ENCODE data around the gene LRRK1. TPM values are rescaled to one million over a fixed set of nuclear protein-coding genes. Genes with fewer than 3 reads are reported as not detected.

The LRRK1 gene
- total RNA-seq, 1 experiment from 2014 or later = 7.6 TPM

GRCh38 chr15:101031213-101031612, 112.1 kb downstream of the LRRK1 start (continued):
- no peak for TF ChIP-seq SMAD3 (CRISPR knock-in tag; IDR thresholded peaks at IDR 0.05; ENCODE audit: borderline replicate concordance)
- no peak for TF ChIP-seq PRRX2 (CRISPR knock-in tag; IDR thresholded peaks at IDR 0.05)
- TF ChIP-seq ZBTB21 (CRISPR knock-in tag; IDR thresholded peaks at IDR 0.05; ENCODE audit: borderline replicate concordance) = no peak
- no peak for TF ChIP-seq ZNF219 (CRISPR knock-in tag; IDR thresholded peaks at IDR 0.05; ENCODE audit: borderline replicate concordance)
- no peak for TF ChIP-seq AFF4 (CRISPR knock-in tag; IDR thresholded peaks at IDR 0.05; ENCODE audit: borderline replicate concordance)
- TF ChIP-seq ATF1 (CRISPR knock-in tag; IDR thresholded peaks at IDR 0.05) = no peak

- ChIA-PET CTCF (interaction anchor here (1.3 kb wide), 1 partner anchor 25 kb away, joined by 5 read pairs; no protein-coding TSS in a partner anchor), POLR2A (no interaction called here)
- no peak for ATAC-seq
- no peak overlapping the region for H3K27ac Mint-ChIP-seq
- H3K9me3 Mint-ChIP-seq = peaks cover 26% of the 10 kb centered on the region
- 0 out of 2 replicates have a peak, but pooled peaks cover 2% of the 10 kb centered on the region for H3K4me1 Mint-ChIP-seq
- H3K27me3 Mint-ChIP-seq (ENCODE audit: low read depth) = no peaks in the 10 kb centered on the region; the same call in 1 of the 2 replicates
- H3K36me3 Mint-ChIP-seq = peaks cover 13% of the 10 kb centered on the region
- TF ChIP-seq ZNF232 (CRISPR knock-in tag; IDR thresholded peaks at IDR 0.05) (no peak), NR2C2 (CRISPR knock-in tag; IDR thresholded peaks at IDR 0.05) (no peak), NFE2L1 (CRISPR knock-in tag; IDR thresholded peaks at IDR 0.05) (no peak), ZSCAN18 (CRISPR knock-in tag; IDR thresholded peaks at IDR 0.05) (no peak), TP53 (CRISPR knock-in tag; IDR thresholded peaks at IDR 0.05) (no peak), GRHL2 (CRISPR knock-in tag; IDR thresholded peaks at IDR 0.05; ENCODE audit: insufficient replicate concordance, severe bottlenecking) (no peak), MLX (CRISPR knock-in tag; IDR thresholded peaks at IDR 0.05) (no peak), ZNF425 (CRISPR knock-in tag; conservative IDR thresholded peaks at IDR 0.05) (no peak), USF2 (CRISPR knock-in tag; IDR thresholded peaks at IDR 0.05) (no peak), IRF2 (CRISPR knock-in tag; IDR thresholded peaks at IDR 0.05; ENCODE audit: borderline replicate concordance, low read depth) (no peak), CREM (CRISPR knock-in tag; IDR thresholded peaks at IDR 0.05) (no peak), ARID4B (CRISPR knock-in tag; IDR thresholded peaks at IDR 0.05; ENCODE audit: borderline replicate concordance) (no peak), RORB (CRISPR knock-in tag; IDR thresholded peaks at IDR 0.05) (no peak)
- no peak overlapping the region for H3K4me3 Mint-ChIP-seq
- no peak for DNase-seq (ENCODE audit: low spot score)
Observed at GRCh38 chr15:101033801-101034200, 114.6 kb downstream of the LRRK1 start.

Data from WTC11 (cell line).